GM23338 (cell line): ENCODE results near the gene ADAP1. TPM values are rescaled to one million over a fixed set of nuclear protein-coding genes. Genes with fewer than 3 reads are reported as not detected.

Experiments used
- ATAC-seq: fragments of 200-7000 bp; cut with Tn5 transposase; 3 replicates; pipeline ENCODE4 v1.9.1; 2020
- DNase-seq: peaks from one replicate; pipeline ENCODE4 v3.0.0-alpha.2; 2015; ENCODE audit warnings: low spot score
- H2AFZ ChIP-seq: fragments of 200-600 bp; sonication (generic); 2 replicates; pipeline ENCODE4 v1.8.0; 2016; ENCODE audit warnings: antibody characterized with exemption, mild to moderate bottlenecking, moderate library complexity
- H3F3A ChIP-seq: fragments of 200-600 bp; sonication (generic); replicated peaks from 2 replicates; pipeline ENCODE4 v1.8.0; 2017; ENCODE audit warnings: antibody characterized with exemption, mixed run types, low read depth
- H3K27ac ChIP-seq: fragments of 200-600 bp; sonication (generic); 2 replicates; pipeline ENCODE4 v1.6.1; 2016; ENCODE audit warnings: low read depth
- H3K27me3 ChIP-seq: fragments of 200-600 bp; sonication (generic); 2 replicates; pipeline ENCODE4 v1.8.0; 2016; ENCODE audit warnings: mild to moderate bottlenecking, mixed run types, moderate library complexity; ENCODE audit not compliant: insufficient read depth
- H3K36me3 ChIP-seq: fragments of 200-600 bp; sonication (generic); 2 replicates; pipeline ENCODE4 v1.8.0; 2016; ENCODE audit warnings: mild to moderate bottlenecking; ENCODE audit not compliant: insufficient read depth
- H3K4me1 ChIP-seq: fragments of 200-600 bp; sonication (generic); 2 replicates; pipeline ENCODE4 v1.8.0; 2016; ENCODE audit warnings: mild to moderate bottlenecking, moderate library complexity; ENCODE audit not compliant: insufficient read depth
- H3K4me2 ChIP-seq: fragments of 200-600 bp; sonication (generic); 2 replicates; pipeline ENCODE4 v1.7.1; 2017; ENCODE audit warnings: mixed run types
- H3K4me3 ChIP-seq: fragments of 200-600 bp; sonication (generic); 2 replicates; pipeline ENCODE4 v1.6.1; 2016; ENCODE audit warnings: mixed run types
- H3K79me2 ChIP-seq: fragments of 200-600 bp; sonication (generic); replicated peaks from 2 replicates; pipeline ENCODE4 v1.8.0; 2017; ENCODE audit warnings: mild to moderate bottlenecking; ENCODE audit not compliant: insufficient read depth
- H3K9me2 ChIP-seq: fragments of 200-600 bp; sonication (generic); 2 replicates; pipeline ENCODE4 v1.8.0; 2017; ENCODE audit not compliant: insufficient read depth
- H4K20me1 ChIP-seq: fragments of 200-600 bp; sonication (generic); replicated peaks from 2 replicates; pipeline ENCODE4 v1.8.0; 2017; ENCODE audit warnings: mild to moderate bottlenecking; ENCODE audit not compliant: insufficient read depth
- H3K27ac Mint-ChIP-seq: 2 replicates; pipeline ENCODE4 v1.8.0; 2020; ENCODE audit warnings: inconsistent platforms, mild to moderate bottlenecking, moderate library complexity, mixed read lengths
- H3K27me3 Mint-ChIP-seq: 3 replicates; pipeline ENCODE4 v1.8.0; 2022; ENCODE audit warnings: low read depth, mild to moderate bottlenecking, moderate library complexity, mixed read lengths, inconsistent platforms; ENCODE audit not compliant: insufficient read depth, poor library complexity
- H3K36me3 Mint-ChIP-seq: 3 replicates; pipeline ENCODE4 v1.8.0; 2021; ENCODE audit warnings: low read depth, mild to moderate bottlenecking, inconsistent platforms, moderate library complexity, mixed read lengths
- H3K4me1 Mint-ChIP-seq: 3 replicates; pipeline ENCODE4 v1.8.0; 2020; ENCODE audit warnings: mild to moderate bottlenecking, inconsistent platforms, mixed read lengths
- H3K4me3 Mint-ChIP-seq: 3 replicates; pipeline ENCODE4 v1.8.0; 2021; ENCODE audit warnings: moderate library complexity, mild to moderate bottlenecking, inconsistent platforms, mixed read lengths
- H3K9me3 Mint-ChIP-seq: 3 replicates; pipeline ENCODE4 v1.8.0; 2020; ENCODE audit warnings: moderate library complexity, mild to moderate bottlenecking, inconsistent platforms, mixed read lengths
- CREB1 ChIP-seq: fragments of 250-450 bp; sonication (Bioruptor Pico); IDR thresholded peaks from 2 replicates; pipeline ENCODE4 v1.5.0; 2020; ENCODE audit warnings: low read depth, mild to moderate bottlenecking, moderate library complexity
- CTCF ChIP-seq, 2 experiments: fragments of 200-600 bp in 1 of 2; sonication (generic) in 1 of 2; conservative IDR thresholded peaks; 2 replicates each; pipeline versions ENCODE4 v1.5.1 to v1.6.1; 2016 to 2017; ENCODE audit warnings: antibody characterized with exemption in 2 of 2, low read depth in 2 of 2, mild to moderate bottlenecking in 2 of 2, moderate library complexity in 1 of 2
- ETS1 ChIP-seq: IDR thresholded peaks from 2 replicates; pipeline ENCODE4 v1.6.1; 2016; ENCODE audit warnings: antibody characterized with exemption
- EZH2 ChIP-seq: fragments of 200-600 bp; sonication (generic); IDR thresholded peaks from one replicate; pipeline ENCODE4 v1.8.0; 2017; ENCODE audit warnings: antibody characterized with exemption, mild to moderate bottlenecking, low read depth; ENCODE audit not compliant: unreplicated experiment
- EZH2phosphoT487 ChIP-seq: fragments of 200-600 bp; sonication (generic); IDR thresholded peaks from one replicate; pipeline ENCODE4 v1.8.1; 2018; ENCODE audit warnings: antibody characterized with exemption; ENCODE audit not compliant: unreplicated experiment
- JUNB ChIP-seq: IDR thresholded peaks from one replicate; pipeline ENCODE4 v1.6.1; 2016; ENCODE audit warnings: antibody characterized with exemption; ENCODE audit not compliant: unreplicated experiment
- NANOG ChIP-seq: IDR thresholded peaks from 2 replicates; pipeline ENCODE4 v1.6.1; 2016; ENCODE audit warnings: antibody characterized with exemption, borderline replicate concordance
- POLR2AphosphoS5 ChIP-seq: IDR thresholded peaks from 2 replicates; pipeline ENCODE4 v1.6.1; 2016; ENCODE audit warnings: antibody characterized with exemption, low read depth
- REST ChIP-seq: IDR thresholded peaks from one replicate; pipeline ENCODE4 v1.6.1; 2018; ENCODE audit warnings: antibody characterized with exemption; ENCODE audit not compliant: unreplicated experiment
- STAT1 ChIP-seq: IDR thresholded peaks from one replicate; pipeline ENCODE4 v1.6.1; 2016; ENCODE audit warnings: antibody characterized with exemption; ENCODE audit not compliant: unreplicated experiment
- ZNF114 ChIP-seq: fragments of 250-450 bp; sonication (Bioruptor Pico); IDR thresholded peaks from 2 replicates; pipeline ENCODE4 v1.5.0; 2020; ENCODE audit warnings: mild to moderate bottlenecking, moderate library complexity
- ZNF331 ChIP-seq: fragments of 250-450 bp; sonication (Bioruptor Pico); IDR thresholded peaks from 2 replicates; pipeline ENCODE4 v1.5.0; 2020; ENCODE audit warnings: low read depth, mild to moderate bottlenecking, moderate library complexity
- ZNF462 ChIP-seq: fragments of 250-450 bp; sonication (Bioruptor Pico); IDR thresholded peaks from 2 replicates; pipeline ENCODE4 v1.5.0; 2020; ENCODE audit warnings: mild to moderate bottlenecking, moderate library complexity
- polyA plus RNA-seq: library from polyadenylated mRNA; unstranded; fragments of >200 nt; fragmentation: Nextera tagmentation; extraction: Ambion mirVana; gene quantifications from 2 replicates; pipeline ENCODE4 v1.2.1, GENCODE V29; 2016
- total RNA-seq: library from RNA; depleted of rRNA; stranded (reverse); fragments of >200 nt; shearing (Covaris generic); gene quantifications from 2 replicates; pipeline ENCODE4 v1.2.3, GENCODE V29; 2014

The ADAP1 gene
- total and polyA plus RNA-seq, 2 experiments from 2014 or later = 2.2 to 9.6 TPM

- peaks cover 60% of the 10 kb centered on the region for H3K79me2 ChIP-seq
- Mint-ChIP-seq H3K4me1 (peaks cover 8% of the 10 kb centered on the region), H3K4me3 (no peak overlapping the region), H3K27me3 (no peaks in the 10 kb centered on the region), H3K36me3 (peaks cover 51% of the 10 kb centered on the region), H3K9me3 (no peaks in the 10 kb centered on the region; the same call in 2 of the 3 replicates), H3K27ac (peak overlapping the region; percentile 31; the same call in 1 of the 2 replicates)
- no peak overlapping the region for H3K27ac ChIP-seq
- no peak overlapping the region for H2AFZ ChIP-seq
- no peak overlapping the region for H3K4me2 ChIP-seq
- H4K20me1 ChIP-seq = peaks cover 20% of the 10 kb centered on the region
- DNase-seq (no peak), ATAC-seq (no peak)
- H3K27me3 ChIP-seq = no peaks in the 10 kb centered on the region
- no peaks in the 10 kb centered on the region; the same call in 1 of the 2 replicates for H3K4me1 ChIP-seq
- H3K36me3 ChIP-seq = 0 out of 2 replicates have a peak, but pooled peaks cover 6% of the 10 kb centered on the region
- TF ChIP-seq JUNB (no peak), CREB1 (no peak), ZNF114 (no peak), POLR2AphosphoS5 (no peak), CTCF (conservative IDR thresholded peaks at IDR 0.05; ENCODE audit: low read depth in 2 of 2) (no peak), ETS1 (no peak), EZH2 (no peak), ZNF331 (CRISPR knock-in tag) (no peak), ZNF462 (no peak), NANOG (no peak), REST (no peak), STAT1 (no peak), EZH2phosphoT487 (no peak)
- no peaks in the 10 kb centered on the region for H3F3A ChIP-seq
- H3K4me3 ChIP-seq = no peak overlapping the region
- no peaks in the 10 kb centered on the region for H3K9me2 ChIP-seq
These were observed 66.1 kb downstream of the ADAP1 start for GRCh38 chr7:888081-889024.
